A673 (cell line): ENCODE results near the gene PARD6A. TPM values are rescaled to one million over a fixed set of nuclear protein-coding genes. Genes with fewer than 3 reads are reported as not detected.

Experiments used
- BruUV-seq: library from RNA; stranded (reverse); fragments of 400-500 nt; replicated peaks from 2 replicates; lab custom pipeline; 2021; lab: Mats Ljungman, UMichigan
- CTCF ChIA-PET: fragments of 300-600 bp; sonication (Branson Sonifier 250); formaldehyde crosslinking; loops from one replicate; lab custom pipeline; 2022; ENCODE audit warnings: antibody characterized with exemption; lab: Charles Lee
- POLR2A ChIA-PET: fragments of 300-600 bp; sonication (Branson Sonifier 250); formaldehyde crosslinking; loops from one replicate; lab custom pipeline; 2022; ENCODE audit warnings: antibody characterized with exemption; ENCODE audit not compliant: low non-redundant PET; lab: Charles Lee
- DNase-seq: peaks from one replicate; pipeline ENCODE4 v3.0.0-alpha.2; 2015; ENCODE audit warnings: low spot score
- H3K27ac ChIP-seq: fragments of 200-600 bp; sonication (generic); 2 replicates; pipeline ENCODE4 v1.5.1; 2016; ENCODE audit warnings: mixed run types, low read depth, mild to moderate bottlenecking, mixed read lengths, antibody characterized with exemption, low read length; ENCODE audit not compliant: poor library complexity, severe bottlenecking
- H3K27me3 ChIP-seq: fragments of 200-600 bp; sonication (generic); replicated peaks from 2 replicates; pipeline ENCODE4 v1.6.1; 2017; ENCODE audit warnings: mixed run types, low read depth, mild to moderate bottlenecking, mixed read lengths, antibody characterized with exemption, low read length; ENCODE audit not compliant: insufficient read depth, poor library complexity
- H3K36me3 ChIP-seq: fragments of 200-600 bp; sonication (generic); 2 replicates; pipeline ENCODE4 v1.6.1; 2016; ENCODE audit warnings: mixed run types, mild to moderate bottlenecking, mixed read lengths, antibody characterized with exemption, low read length; ENCODE audit not compliant: insufficient read depth, poor library complexity, severe bottlenecking
- H3K4me1 ChIP-seq: fragments of 200-600 bp; sonication (generic); 2 replicates; pipeline ENCODE4 v1.6.1; 2017; ENCODE audit warnings: mixed run types, mild to moderate bottlenecking, mixed read lengths, antibody characterized with exemption, low read length; ENCODE audit not compliant: insufficient read depth, poor library complexity, severe bottlenecking
- H3K4me3 ChIP-seq: fragments of 200-600 bp; sonication (generic); 2 replicates; pipeline ENCODE4 v1.5.1; 2016; ENCODE audit warnings: low read depth, mixed run types, mild to moderate bottlenecking, mixed read lengths, low read length; ENCODE audit not compliant: poor library complexity, severe bottlenecking
- H3K9me3 ChIP-seq: fragments of 200-600 bp; sonication (generic); 2 replicates; pipeline ENCODE4 v1.6.1; 2016; ENCODE audit warnings: mixed run types, low read depth, mild to moderate bottlenecking, mixed read lengths, antibody characterized with exemption, low read length; ENCODE audit not compliant: poor library complexity, severe bottlenecking
- EZH2 ChIP-seq: fragments of 200-600 bp; sonication (generic); IDR thresholded peaks from 2 replicates; pipeline ENCODE4 v1.6.1; 2017; ENCODE audit warnings: borderline replicate concordance, low read depth, mild to moderate bottlenecking, mixed read lengths, antibody characterized with exemption, low read length; ENCODE audit not compliant: poor library complexity, severe bottlenecking
- intact Hi-C: fragments of 100-400 bp; cut with micrococcal nuclease; formaldehyde crosslinking; loops from one replicate; pipeline ENCODE4 v1.10.0; 2022; ENCODE audit not compliant: unreplicated experiment
- total RNA-seq: library from RNA; stranded (reverse); gene quantifications from 2 replicates; pipeline ENCODE4 v1.2.3, GENCODE V29; 2021
- TF ChIP-seq, protein P1 (sequence below): fragments of 300-800, 200-600 bp; sonication (generic); conservative IDR thresholded peaks from 2 replicates; pipeline ENCODE4 v1.5.1; 2017; ENCODE audit warnings: low read depth, mild to moderate bottlenecking, antibody characterized with exemption, low read length, moderate library complexity, mixed read lengths

The PARD6A gene
- total RNA-seq, 1 experiment from 2014 or later: 8.6 TPM

DNA sequence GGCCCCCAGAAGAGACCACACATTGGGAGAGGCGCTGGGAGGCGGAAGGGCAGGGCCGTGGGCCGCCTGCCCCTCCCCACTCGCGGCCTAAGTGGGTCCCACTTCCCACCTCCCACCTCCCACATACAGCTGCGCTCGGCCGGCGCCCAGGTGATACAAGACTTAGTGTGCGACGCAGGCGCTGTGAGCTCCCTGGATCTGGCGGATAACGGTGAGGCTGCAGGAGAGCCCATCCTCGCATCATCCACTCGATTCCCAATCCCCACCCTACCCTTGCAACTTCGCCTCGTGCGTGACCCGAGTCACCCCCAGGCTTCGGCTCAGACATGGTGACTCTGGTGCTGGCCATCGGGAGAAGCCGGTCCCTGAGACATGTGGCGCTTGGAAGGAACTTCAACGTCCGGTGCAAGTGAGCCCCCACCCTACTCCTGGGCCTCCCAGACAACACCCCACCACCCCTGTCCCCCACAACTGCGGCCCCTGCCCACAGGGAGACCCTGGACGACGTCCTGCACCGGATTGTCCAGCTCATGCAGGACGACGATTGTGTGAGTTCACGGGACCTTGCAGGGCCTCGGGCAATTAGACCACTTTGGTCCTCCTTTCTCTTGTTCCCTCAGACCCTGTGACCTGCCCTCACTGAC, 11.9 kb upstream of the PARD6A start:
- H3K4me3 ChIP-seq: no peak overlapping the region
- no peaks in the 10 kb centered on the region for H3K36me3 ChIP-seq
- no peaks in the 10 kb centered on the region for H3K9me3 ChIP-seq
- H3K4me1 ChIP-seq: no peaks in the 10 kb centered on the region
- no peak for TF ChIP-seq EZH2
- TF ChIP-seq, protein P1, sequence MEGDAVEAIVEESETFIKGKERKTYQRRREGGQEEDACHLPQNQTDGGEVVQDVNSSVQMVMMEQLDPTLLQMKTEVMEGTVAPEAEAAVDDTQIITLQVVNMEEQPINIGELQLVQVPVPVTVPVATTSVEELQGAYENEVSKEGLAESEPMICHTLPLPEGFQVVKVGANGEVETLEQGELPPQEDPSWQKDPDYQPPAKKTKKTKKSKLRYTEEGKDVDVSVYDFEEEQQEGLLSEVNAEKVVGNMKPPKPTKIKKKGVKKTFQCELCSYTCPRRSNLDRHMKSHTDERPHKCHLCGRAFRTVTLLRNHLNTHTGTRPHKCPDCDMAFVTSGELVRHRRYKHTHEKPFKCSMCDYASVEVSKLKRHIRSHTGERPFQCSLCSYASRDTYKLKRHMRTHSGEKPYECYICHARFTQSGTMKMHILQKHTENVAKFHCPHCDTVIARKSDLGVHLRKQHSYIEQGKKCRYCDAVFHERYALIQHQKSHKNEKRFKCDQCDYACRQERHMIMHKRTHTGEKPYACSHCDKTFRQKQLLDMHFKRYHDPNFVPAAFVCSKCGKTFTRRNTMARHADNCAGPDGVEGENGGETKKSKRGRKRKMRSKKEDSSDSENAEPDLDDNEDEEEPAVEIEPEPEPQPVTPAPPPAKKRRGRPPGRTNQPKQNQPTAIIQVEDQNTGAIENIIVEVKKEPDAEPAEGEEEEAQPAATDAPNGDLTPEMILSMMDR: no peak
- no peak for DNase-seq
- ChIA-PET CTCF (no interaction called here), POLR2A (interaction anchor here (0.6 kb wide), 1 partner anchor 155 kb away, joined by 16 read pairs; no protein-coding TSS in a partner anchor)
- H3K27me3 ChIP-seq: peaks cover 49% of the 10 kb centered on the region
- no peak overlapping the region for H3K27ac ChIP-seq
- intact Hi-C loops: no loop called here
- BruUV-seq: no TSS peak

DNA sequence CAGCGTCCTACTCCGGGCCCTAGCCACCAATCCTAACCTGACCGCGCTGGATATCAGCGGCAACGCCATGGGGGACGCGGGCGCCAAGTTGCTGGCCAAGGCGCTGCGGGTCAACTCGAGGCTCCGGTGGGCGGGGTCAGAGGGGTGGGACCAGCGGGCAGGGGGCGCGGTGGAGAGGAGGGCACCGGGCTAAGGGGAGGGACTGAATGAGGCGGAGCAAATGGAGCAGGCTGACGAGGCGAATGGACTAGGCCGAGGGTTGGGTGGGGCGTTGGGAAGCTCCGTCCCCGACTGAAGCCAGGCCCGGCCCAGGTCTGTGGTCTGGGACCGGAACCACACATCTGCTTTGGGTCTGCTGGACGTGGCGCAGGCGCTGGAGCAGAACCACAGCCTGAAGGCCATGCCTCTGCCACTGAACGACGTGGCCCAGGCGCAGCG, 11.2 kb upstream of the PARD6A start:
- no TSS peak for BruUV-seq
- Histone ChIP-seq H3K9me3 (no peaks in the 10 kb centered on the region), H3K4me1 (no peaks in the 10 kb centered on the region), H3K36me3 (no peaks in the 10 kb centered on the region), H3K4me3 (no peak overlapping the region), H3K27ac (no peak overlapping the region), H3K27me3 (peaks cover 49% of the 10 kb centered on the region)
- no peak for TF ChIP-seq EZH2
- TF ChIP-seq, protein P1: no peak
- ChIA-PET CTCF (no interaction called here), POLR2A (no interaction called here)
- DNase-seq: no peak
- intact Hi-C loops: no loop called here

DNA sequence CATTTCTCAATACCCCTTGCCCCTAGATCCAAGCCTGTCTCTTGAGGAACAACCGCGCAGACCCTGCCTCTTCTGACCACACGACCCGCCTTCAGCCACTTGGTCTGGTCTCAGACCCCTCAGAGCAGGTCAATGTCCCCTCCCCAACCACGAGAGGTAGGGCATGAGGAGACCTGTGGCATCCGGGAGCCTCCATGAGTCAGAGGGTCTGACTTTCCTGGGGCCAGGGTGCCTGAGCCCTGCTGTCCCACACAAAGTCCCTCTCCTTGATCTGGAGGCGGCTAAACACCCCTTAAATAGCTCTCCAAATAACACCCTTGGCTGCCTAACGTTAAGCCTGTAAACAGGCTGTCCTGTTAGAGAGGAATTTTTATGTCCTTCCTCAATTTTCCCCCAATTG, 10.7 kb upstream of the PARD6A start:
- H3K4me3 ChIP-seq: no peak overlapping the region
- intact Hi-C loops: no loop called here
- H3K4me1 ChIP-seq: no peaks in the 10 kb centered on the region
- no peaks in the 10 kb centered on the region for H3K9me3 ChIP-seq
- TF ChIP-seq, protein P1: no peak
- no peak for TF ChIP-seq EZH2
- H3K27ac ChIP-seq: no peak overlapping the region
- no TSS peak for BruUV-seq
- no peaks in the 10 kb centered on the region for H3K36me3 ChIP-seq
- no peak for DNase-seq
- H3K27me3 ChIP-seq: peaks cover 49% of the 10 kb centered on the region
- CTCF ChIA-PET: no interaction called here
- POLR2A ChIA-PET: no interaction called here
